Fibroblast of lung (primary cell): ENCODE data around the gene PAQR5. TPM values are rescaled to one million over a fixed set of nuclear protein-coding genes. Genes with fewer than 3 reads are reported as not detected.

Experiments used
- DNase-seq, 2 donors: peaks; one replicate each; pipeline versions ENCODE4 v3.0.0 to v3.0.0-alpha.2; 2010; ENCODE audit warnings: low read depth in 2 of 2
- H2AFZ ChIP-seq: 2 replicates; pipeline ENCODE4 v1.5.1; 2012; ENCODE audit warnings: low read length, control low read depth, inconsistent platforms
- H3K27ac ChIP-seq: 2 replicates; pipeline ENCODE4 v1.5.1; 2011; ENCODE audit warnings: low read length, control low read depth; ENCODE audit not compliant: insufficient read depth
- H3K27me3 ChIP-seq: 2 replicates; pipeline ENCODE4 v1.5.1; 2011; ENCODE audit warnings: mild to moderate bottlenecking, low read length; ENCODE audit not compliant: control insufficient read depth, insufficient read depth
- H3K36me3 ChIP-seq: 2 replicates; pipeline ENCODE4 v1.5.1; 2011; ENCODE audit warnings: low read length; ENCODE audit not compliant: control insufficient read depth, insufficient read depth
- H3K4me1 ChIP-seq: 2 replicates; pipeline ENCODE4 v1.5.1; 2011; ENCODE audit warnings: low read length; ENCODE audit not compliant: control insufficient read depth, insufficient read depth; ENCODE audit errors: extremely low read depth
- H3K4me2 ChIP-seq: 2 replicates; pipeline ENCODE4 v1.5.1; 2011; ENCODE audit warnings: low read length, control low read depth; ENCODE audit not compliant: insufficient read depth; ENCODE audit errors: extremely low read depth
- H3K4me3 ChIP-seq, 4 experiments: fragments of 200-600 bp in 1 of 4; sonication (generic) in 1 of 4; replicated peaks in 1 of 4; 2 replicates each; pipeline ENCODE4 v1.5.1; 2011 to 2016; ENCODE audit warnings: low read length in 4 of 4, low read depth in 3 of 4, mild to moderate bottlenecking in 3 of 4, control low read depth in 2 of 4, inconsistent platforms in 1 of 4, mixed read lengths in 1 of 4; ENCODE audit not compliant: insufficient read depth in 1 of 4; ENCODE audit errors: control extremely low read depth in 1 of 4
- H3K79me2 ChIP-seq: 2 replicates; pipeline ENCODE4 v1.5.1; 2012; ENCODE audit warnings: mild to moderate bottlenecking, low read length, inconsistent platforms; ENCODE audit not compliant: control insufficient read depth, insufficient read depth
- H3K9ac ChIP-seq: 2 replicates; pipeline ENCODE4 v1.5.1; 2011; ENCODE audit warnings: mild to moderate bottlenecking, low read length, control low read depth; ENCODE audit not compliant: insufficient read depth
- H3K9me3 ChIP-seq: 2 replicates; pipeline ENCODE4 v1.5.1; 2012; ENCODE audit warnings: low read depth, low read length; ENCODE audit not compliant: control insufficient read depth, insufficient read depth
- H4K20me1 ChIP-seq: 2 replicates; pipeline ENCODE4 v1.5.1; 2011; ENCODE audit warnings: low read length; ENCODE audit not compliant: control insufficient read depth, insufficient read depth; ENCODE audit errors: extremely low read depth
- CTCF ChIP-seq, 2 donors: IDR thresholded peaks in 1 of 2; conservative IDR thresholded peaks in 1 of 2; 1 replicate in 1 of 2; 2 replicates in 1 of 2; pipeline ENCODE4 v1.5.1; 2011 to 2012; ENCODE audit warnings: low read length in 2 of 2, control low read depth in 1 of 2, inconsistent platforms in 1 of 2, low read depth in 1 of 2, mild to moderate bottlenecking in 1 of 2
- EZH2 ChIP-seq: IDR thresholded peaks from 2 replicates; pipeline ENCODE4 v1.5.1; 2012; ENCODE audit warnings: low read length, control low read depth, mild to moderate bottlenecking; ENCODE audit errors: missing control alignments
- polyA plus RNA-seq, 2 donors: library from polyadenylated mRNA; depleted of rRNA in 1 of 2; stranded (reverse) in 1 of 2; unstranded in 1 of 2; fragments of >200 nt; gene quantifications; 2 replicates each; pipeline ENCODE4 v1.2.1, GENCODE V29; 2011 to 2012; ENCODE audit warnings: missing spikeins in 1 of 2
- total RNA-seq: library from RNA; depleted of rRNA; stranded (reverse); fragments of >200 nt; gene quantifications from 2 replicates; pipeline ENCODE4 v1.2.1, GENCODE V29; 2014

PAQR5 gene
- total and polyA plus RNA-seq, 2 donors (not counting 1 experiment from before 2014, with no cell fraction given): 6.0 to 16.2 TPM

- no peaks in the 10 kb centered on the region for H3K9me3 ChIP-seq
- peaks cover 14% of the 10 kb centered on the region for H3K4me1 ChIP-seq
- TF ChIP-seq CTCF (conservative IDR thresholded peaks at IDR 0.05 in 1 of 2, IDR thresholded peaks at IDR 0.05 in 1 of 2; ENCODE audit: low read depth in 1 of 2, low read length in 2 of 2): no peak
- no peak for TF ChIP-seq EZH2
- no peaks in the 10 kb centered on the region for H4K20me1 ChIP-seq
- no peaks in the 10 kb centered on the region for H3K36me3 ChIP-seq
- H3K4me3 ChIP-seq: no peak overlapping the region
- H3K27ac ChIP-seq: peak overlapping the region; percentile 22
- H3K27me3 ChIP-seq: no peaks in the 10 kb centered on the region
- no peak overlapping the region for H3K9ac ChIP-seq
- no peak for DNase-seq
- H2AFZ ChIP-seq: no peak overlapping the region
- peaks cover 4% of the 10 kb centered on the region for H3K79me2 ChIP-seq
- no peak overlapping the region for H3K4me2 ChIP-seq
These were observed 104.1 kb downstream of the PAQR5 start for GRCh38 chr15:69402816-69403215.

GRCh38 chr15:69403594-69403993, 104.9 kb downstream of the PAQR5 start:
- TF ChIP-seq EZH2 (no peak), CTCF (conservative IDR thresholded peaks at IDR 0.05 in 1 of 2, IDR thresholded peaks at IDR 0.05 in 1 of 2; ENCODE audit: low read depth in 1 of 2, low read length in 2 of 2) (no peak)
- no peaks in the 10 kb centered on the region for H3K9me3 ChIP-seq
- no peak overlapping the region for H3K9ac ChIP-seq
- no peaks in the 10 kb centered on the region for H3K36me3 ChIP-seq
- no peak overlapping the region for H3K4me3 ChIP-seq
- peaks cover 14% of the 10 kb centered on the region for H3K4me1 ChIP-seq
- H3K27me3 ChIP-seq: no peaks in the 10 kb centered on the region
- peak overlapping the region; percentile 40 for H3K27ac ChIP-seq
- DNase-seq: peak; percentile 88 to 93
- no peak overlapping the region for H2AFZ ChIP-seq
- H3K4me2 ChIP-seq: peak overlapping the region; percentile 55
- H3K79me2 ChIP-seq: peaks cover 4% of the 10 kb centered on the region
- H4K20me1 ChIP-seq: no peaks in the 10 kb centered on the region

GRCh38 chr15:69405110-69405509, 106.4 kb downstream of the PAQR5 start:
- Histone ChIP-seq H3K27me3 (no peaks in the 10 kb centered on the region), H3K4me2 (no peak overlapping the region), H3K9ac (no peak overlapping the region), H3K27ac (no peak overlapping the region), H3K79me2 (peaks cover 7% of the 10 kb centered on the region), H3K4me1 (peaks cover 14% of the 10 kb centered on the region), H3K9me3 (no peaks in the 10 kb centered on the region), H2AFZ (no peak overlapping the region), H3K4me3 (no peak overlapping the region), H4K20me1 (no peaks in the 10 kb centered on the region), H3K36me3 (no peaks in the 10 kb centered on the region)
- DNase-seq: no peak
- no peak for TF ChIP-seq CTCF (conservative IDR thresholded peaks at IDR 0.05 in 1 of 2, IDR thresholded peaks at IDR 0.05 in 1 of 2; ENCODE audit: low read depth in 1 of 2, low read length in 2 of 2)
